GM18907 (cell line): ENCODE data around the gene MAPK8IP3.

Experiments used
- ATAC-seq: cut with Tn5 transposase; IDR thresholded peaks from one replicate; pipeline ENCODE4 v1.9.1; 2021; ENCODE audit warnings: mild to moderate bottlenecking, moderate library complexity; ENCODE audit not compliant: unreplicated experiment

Gene MAPK8IP3

DNA sequence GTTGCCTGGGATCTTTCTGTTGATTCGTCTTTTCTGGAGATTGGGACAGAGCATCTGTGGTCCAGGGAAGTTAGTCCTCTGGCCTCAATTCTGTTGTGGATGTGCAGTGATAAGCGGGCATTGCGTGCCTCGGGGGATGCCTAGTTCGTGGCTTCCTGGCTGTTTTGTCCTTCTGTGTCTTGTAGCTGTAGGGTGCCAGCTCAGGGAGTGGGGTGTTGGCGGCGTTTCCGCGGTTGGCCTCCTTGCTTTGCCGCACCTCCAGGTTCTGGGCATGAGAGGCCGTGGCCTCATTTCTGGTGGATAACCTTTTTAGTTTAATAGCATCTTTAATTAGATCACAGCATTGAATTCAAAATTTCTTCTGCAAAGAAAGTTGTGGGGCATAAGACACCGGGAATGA is 29.3 kb upstream of the MAPK8IP3 start:
- ATAC-seq = no peak

DNA sequence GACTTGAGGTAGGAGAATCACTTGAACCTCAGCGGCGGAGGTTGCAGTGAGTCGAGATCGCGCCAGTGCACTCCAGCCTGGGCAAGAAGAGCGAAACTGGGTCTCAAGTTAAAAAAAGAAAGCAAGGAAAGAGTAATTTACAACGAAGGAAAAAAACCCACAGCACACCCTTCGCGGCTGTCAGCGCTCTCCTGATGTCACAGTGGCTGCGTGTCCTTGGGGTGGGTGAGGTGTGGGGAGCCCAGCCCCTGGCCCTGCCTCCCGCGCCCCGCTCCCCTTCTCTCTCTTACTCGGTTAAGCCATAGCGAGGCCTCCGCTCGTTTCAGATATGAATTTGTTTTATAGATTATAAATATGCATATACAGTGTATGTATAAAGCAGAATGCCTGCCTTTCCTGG is 28.7 kb upstream of the MAPK8IP3 start:
- ATAC-seq = no peak

DNA sequence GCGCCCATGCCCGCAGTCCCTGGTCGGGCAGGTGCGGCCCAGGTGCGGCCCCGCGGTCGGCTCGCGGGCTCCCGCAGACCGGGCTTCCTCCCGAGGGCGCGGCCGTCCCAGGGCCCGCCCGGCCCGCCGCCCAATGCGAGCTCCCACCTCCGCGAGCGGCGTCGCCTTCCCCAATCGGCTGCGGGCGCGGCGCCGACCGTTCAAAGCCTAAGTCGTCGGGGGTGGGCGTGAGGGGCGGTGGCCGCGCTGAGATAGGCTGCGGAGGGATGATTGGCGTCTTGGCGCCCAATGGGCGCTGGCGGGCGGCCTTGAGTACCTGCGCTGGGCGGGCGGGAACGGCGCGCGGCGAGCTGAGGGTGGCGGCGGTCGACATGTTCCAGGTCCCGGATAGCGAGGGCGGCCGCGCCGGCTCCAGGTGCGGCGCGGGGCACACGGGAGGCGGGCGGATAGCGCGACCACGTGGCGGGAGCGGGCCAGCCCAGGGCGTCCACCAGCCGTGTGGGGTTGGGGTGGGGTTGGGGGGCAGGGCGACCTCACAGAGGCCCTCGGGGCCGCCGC is 28.0 kb upstream of the MAPK8IP3 start, which contains the start of gene JPT2:
JPT2 (plus strand) TSS at position 338 of the 558 bp plus-strand sequence; CDS start at position 372, 34 bp downstream.
- ATAC-seq = peak; percentile 91

- peak; percentile 14 for ATAC-seq
Observed at GRCh38 chr16:1678500-1679098, 27.4 kb upstream of the MAPK8IP3 start.

- no peak for ATAC-seq
Observed at GRCh38 chr16:1680361-1680760, 25.6 kb upstream of the MAPK8IP3 start.

GRCh38 chr16:1681032-1681431 is 25.0 kb upstream of the MAPK8IP3 start:
- no peak for ATAC-seq

DNA sequence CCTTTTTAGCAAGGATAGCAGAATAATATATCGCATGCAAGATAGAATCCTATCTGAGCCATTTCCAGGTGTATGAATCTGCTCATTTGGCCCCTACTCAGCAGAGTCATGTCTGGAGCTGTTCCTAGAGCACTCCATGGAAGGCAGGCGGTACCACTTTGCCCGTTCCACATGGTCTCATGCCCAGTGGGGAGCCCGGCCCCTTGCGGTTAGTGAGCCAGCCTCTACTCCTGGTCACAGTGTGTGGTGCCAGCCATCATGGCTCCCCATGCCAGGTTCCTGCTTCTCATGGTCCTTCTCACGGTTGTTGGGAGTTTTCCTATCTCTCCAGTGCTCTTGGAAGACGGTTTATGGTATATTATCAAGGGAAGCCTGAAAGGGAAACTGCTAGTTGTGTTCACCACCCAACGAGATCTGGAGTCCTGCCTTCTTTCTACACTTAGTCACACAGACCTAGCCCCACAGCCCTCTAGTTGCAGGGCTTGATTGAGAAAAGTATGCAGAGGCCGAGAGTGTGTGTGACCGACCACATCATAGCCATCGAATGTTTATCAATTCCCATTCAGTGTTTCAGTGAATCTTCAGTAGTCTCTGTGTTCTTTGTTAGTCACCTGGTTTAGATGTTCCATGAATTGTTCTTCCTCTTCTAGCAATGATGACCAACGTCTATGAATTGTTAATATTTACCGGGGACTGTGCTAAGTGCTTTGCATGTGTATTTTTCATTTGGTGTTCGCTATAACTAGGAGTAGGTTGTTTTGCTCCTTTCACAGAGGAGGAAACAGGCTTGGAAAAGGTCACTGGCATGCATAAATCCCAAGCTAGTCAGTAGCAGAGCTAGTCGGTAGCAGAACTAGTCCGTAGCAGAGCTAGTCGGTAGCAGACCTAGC is 18.3 kb upstream of the MAPK8IP3 start:
- no peak for ATAC-seq

DNA sequence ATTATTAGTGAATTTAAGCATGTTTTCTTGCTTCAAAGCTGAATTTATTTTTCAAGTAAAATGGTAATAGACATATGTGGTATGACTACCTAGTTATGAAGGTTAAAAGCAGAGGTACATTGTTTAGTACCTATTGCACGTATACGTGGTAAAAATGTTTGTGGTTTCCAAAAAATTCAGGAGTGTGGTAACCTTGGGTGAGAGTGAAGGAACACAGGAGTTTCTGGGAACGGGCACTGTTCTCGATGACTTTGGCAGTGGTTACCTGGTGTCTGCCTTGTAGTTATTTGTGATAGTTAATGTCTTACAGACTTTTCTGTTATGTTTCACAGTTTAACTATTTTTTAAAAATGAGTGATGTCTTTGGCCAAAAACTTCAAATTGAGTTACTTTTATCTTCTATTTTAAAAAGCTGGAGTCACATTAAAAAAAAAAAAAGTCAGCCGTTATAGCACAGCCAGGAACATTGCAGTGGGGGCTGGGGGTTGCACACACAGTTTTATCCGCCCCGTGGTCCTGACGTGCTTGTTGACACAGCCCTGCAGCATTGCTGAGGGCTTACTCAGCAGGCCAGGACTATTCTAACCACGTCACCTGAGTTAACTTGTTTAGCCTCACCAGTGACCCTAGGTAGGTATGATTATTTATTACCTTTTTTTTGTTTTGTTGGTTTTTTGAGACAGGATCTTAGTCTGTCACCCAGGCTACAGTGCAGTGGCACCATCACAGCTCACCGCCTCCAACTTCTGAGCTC is 17.0 kb upstream of the MAPK8IP3 start:
- no peak for ATAC-seq

- no peak for ATAC-seq
Observed at GRCh38 chr16:1689853-1690252, 16.1 kb upstream of the MAPK8IP3 start.

- ATAC-seq = no peak
Observed at GRCh38 chr16:1690810-1691209, 15.2 kb upstream of the MAPK8IP3 start.

DNA sequence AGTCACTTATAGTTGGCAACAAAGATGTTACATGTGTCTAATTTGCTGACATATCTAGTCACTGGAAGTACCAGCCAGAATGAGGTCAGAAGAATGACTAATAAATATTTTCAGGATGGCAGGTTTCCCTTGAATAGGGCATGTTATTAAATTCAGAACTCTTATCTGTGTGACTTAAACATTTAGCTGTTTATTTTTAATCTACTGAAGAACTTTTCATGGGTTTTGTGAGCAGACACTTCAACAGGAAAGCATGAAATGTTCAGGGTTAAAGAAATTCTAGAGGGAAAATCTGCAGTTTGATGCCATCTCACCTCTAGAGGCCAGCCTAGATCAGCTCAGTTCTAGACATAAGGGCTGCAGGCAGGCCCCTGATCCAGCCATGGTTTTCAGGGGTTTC is 14.7 kb upstream of the MAPK8IP3 start:
- no peak for ATAC-seq

DNA sequence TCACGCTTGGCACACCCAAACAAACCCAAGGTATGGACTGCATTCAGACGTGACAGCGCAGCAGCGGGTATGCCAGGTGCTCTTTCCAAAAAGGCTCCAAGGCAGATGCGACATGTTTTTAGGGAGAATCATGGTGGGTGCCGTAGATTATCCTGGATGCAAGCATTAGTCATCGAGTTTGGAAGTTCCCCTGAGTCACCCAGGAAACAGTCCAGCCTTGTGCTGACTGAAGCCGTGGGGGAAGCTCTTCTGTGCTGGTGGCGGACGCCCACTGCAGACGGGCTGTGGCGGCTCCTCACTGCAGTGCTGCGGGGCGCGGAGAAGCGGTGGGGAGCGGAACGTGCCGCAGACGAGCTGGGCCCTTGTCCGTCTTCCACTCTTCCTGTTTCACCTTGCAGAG is 14.0 kb upstream of the MAPK8IP3 start:
- no peak for ATAC-seq

GRCh38 chr16:1696863-1697262 is 9.1 kb upstream of the MAPK8IP3 start:
- ATAC-seq = no peak

DNA sequence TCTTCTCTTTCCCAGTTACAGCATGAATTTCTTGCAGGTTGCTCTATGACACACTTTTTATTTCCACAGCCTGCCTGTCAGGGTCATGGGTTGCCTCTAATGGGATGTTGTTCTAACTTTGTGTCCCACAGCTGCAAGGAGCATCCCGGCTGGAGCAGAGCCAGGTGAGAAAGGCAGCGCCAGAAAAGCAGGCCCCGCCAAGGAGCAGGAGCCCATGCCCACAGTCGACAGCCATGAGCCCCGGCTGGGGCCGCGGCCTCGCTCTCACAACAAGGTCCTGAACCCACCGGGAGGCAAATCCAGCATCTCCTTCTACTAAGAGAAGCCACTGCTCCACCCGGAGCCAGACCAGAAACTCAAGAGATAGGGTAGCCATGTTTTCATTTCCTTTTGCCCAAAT is 7.3 kb upstream of the MAPK8IP3 start:
- ATAC-seq = no peak

- ATAC-seq = no peak
Observed at GRCh38 chr16:1700246-1700645, 5.7 kb upstream of the MAPK8IP3 start.

DNA sequence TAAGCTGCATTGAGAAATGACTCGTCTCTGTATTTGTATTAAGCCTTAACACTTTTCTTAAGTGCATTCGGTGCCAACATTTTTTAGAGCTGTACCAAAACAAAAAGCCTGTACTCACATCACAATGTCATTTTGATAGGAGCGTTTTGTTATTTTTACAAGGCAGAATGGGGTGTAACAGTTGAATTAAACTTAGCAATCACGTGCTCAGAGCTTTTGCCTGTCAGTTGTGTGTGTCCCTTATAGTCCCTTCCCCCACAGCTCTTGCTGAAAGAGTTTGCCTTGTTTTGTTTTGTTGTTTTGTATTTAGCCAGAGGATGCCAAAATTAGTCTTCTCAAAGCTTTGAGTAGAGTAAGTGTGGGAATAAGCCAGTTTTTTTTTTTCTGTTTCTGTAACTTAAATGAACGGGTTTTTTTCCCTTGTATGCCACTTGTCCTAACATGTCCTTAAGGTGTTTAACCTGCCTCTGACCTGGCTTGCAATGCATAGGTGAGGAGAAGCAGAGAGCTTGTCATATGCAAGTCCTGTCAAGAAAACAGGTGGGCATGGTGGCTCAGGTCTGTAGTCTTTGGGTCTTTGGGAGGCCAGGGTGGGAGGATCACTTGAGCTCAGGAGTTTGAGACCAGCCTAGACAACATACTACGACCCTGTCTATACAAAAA is 4.6 kb upstream of the MAPK8IP3 start:
- ATAC-seq = no peak

DNA sequence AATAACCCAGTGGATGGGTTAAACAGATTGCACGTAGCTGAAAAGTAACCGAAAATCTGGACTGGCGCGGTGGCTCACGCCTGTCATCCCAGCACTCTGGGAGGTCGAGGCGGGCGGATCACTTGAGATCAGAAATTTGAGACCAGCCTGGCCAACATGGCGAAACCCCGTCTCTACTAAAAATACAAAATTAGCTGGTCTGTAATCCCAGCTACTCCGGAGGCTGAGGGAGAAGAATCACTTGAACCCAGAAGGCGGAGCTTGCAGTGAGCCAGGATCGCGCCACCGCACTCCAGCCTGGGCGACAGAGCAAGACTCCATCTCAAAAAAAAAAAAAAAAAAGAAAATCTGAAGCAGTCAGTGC is 689 bp upstream of the MAPK8IP3 start:
- ATAC-seq = peak; percentile 14

DNA sequence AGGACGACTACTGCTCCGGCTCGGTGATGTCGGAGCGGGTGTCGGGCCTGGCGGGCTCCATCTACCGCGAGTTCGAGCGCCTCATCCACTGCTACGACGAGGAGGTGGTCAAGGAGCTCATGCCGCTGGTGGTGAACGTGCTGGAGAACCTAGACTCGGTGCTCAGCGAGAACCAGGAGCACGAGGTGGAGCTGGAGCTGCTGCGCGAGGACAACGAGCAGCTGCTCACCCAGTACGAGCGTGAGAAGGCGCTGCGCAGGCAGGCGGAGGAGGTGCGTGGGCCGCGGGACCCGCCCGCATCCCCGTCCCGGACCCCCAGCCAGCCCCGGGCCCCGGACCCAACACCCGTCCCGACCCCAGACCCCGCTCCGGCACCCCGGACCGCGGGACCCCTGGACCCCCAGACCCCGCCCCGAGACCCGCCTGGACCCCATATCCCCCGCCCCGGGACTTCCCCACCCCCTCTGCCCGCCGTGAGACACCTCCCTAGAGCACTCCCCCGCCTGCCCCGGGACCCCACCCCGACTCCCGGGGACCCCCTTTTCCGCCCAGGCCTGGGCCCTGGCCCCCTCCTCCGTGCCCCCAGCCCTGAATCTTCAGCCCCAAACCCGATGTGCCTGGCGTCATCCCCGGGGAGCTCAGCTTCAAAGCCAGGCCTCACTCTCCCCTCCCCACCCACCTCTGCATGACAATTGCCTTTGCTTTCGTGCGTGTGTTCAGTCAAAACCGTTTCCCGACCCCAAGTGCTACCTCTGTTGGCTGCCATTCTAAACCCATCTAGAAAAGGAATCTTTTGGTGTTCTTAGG is 594 bp downstream of the MAPK8IP3 start:
- ATAC-seq = peak; percentile 18

- no peak for ATAC-seq
Observed at GRCh38 chr16:1707193-1707790, 1.3 kb downstream of the MAPK8IP3 start.
